Loucy (cell line): Measurements from ENCODE around the gene FANCL.

Experiments
- H2AFZ ChIP-seq: fragments of 200-600 bp; sonication (generic); 2 replicates; pipeline ENCODE4 v1.6.0; 2016; ENCODE audit warnings: antibody characterized with exemption, mild to moderate bottlenecking, low read length, moderate library complexity
- H3F3A ChIP-seq: fragments of 200-600 bp; 2 replicates; pipeline ENCODE4 v1.6.0; 2016; ENCODE audit warnings: antibody characterized with exemption, low read depth, mild to moderate bottlenecking
- H3K27me3 ChIP-seq: fragments of 200-600 bp; sonication (generic); 2 replicates; pipeline ENCODE4 v1.6.1; 2014; ENCODE audit warnings: low read length, mild to moderate bottlenecking; ENCODE audit not compliant: insufficient read depth, poor library complexity, severe bottlenecking
- H3K36me3 ChIP-seq: fragments of 200-600 bp; sonication (generic); 2 replicates; pipeline ENCODE4 v1.6.1; 2016; ENCODE audit warnings: low read length; ENCODE audit not compliant: insufficient read depth
- H3K4me1 ChIP-seq: fragments of 200-600 bp; sonication (generic); 2 replicates; pipeline ENCODE4 v1.5.1; 2014; ENCODE audit warnings: low read length, mild to moderate bottlenecking; ENCODE audit not compliant: insufficient read depth, poor library complexity, severe bottlenecking
- H3K4me2 ChIP-seq: fragments of 200-600 bp; sonication (generic); 2 replicates; pipeline ENCODE4 v1.6.0; 2014; ENCODE audit warnings: antibody characterized with exemption, low read length, low read depth, mild to moderate bottlenecking; ENCODE audit not compliant: poor library complexity, severe bottlenecking
- H3K4me3 ChIP-seq: fragments of 200-600 bp; sonication (generic); 2 replicates; pipeline ENCODE4 v1.5.1; 2014; ENCODE audit warnings: low read length, mild to moderate bottlenecking, mixed read lengths; ENCODE audit not compliant: poor library complexity, severe bottlenecking
- H3K79me2 ChIP-seq: fragments of 200-600 bp; sonication (generic); 2 replicates; pipeline ENCODE4 v1.6.1; 2014; ENCODE audit warnings: low read length; ENCODE audit not compliant: insufficient read depth
- H3K9ac ChIP-seq: fragments of 200-600 bp; sonication (generic); 2 replicates; pipeline ENCODE4 v1.6.0; 2014; ENCODE audit warnings: mild to moderate bottlenecking, low read depth, low read length, moderate library complexity; ENCODE audit not compliant: poor library complexity, severe bottlenecking
- H3K9me2 ChIP-seq: fragments of 200-600 bp; sonication (generic); replicated peaks from 2 replicates; pipeline ENCODE4 v1.6.1; 2016; ENCODE audit warnings: low read depth, low read length, mixed read lengths
- H3K9me3 ChIP-seq: fragments of 200-600 bp; sonication (generic); 2 replicates; pipeline ENCODE4 v1.6.1; 2014; ENCODE audit warnings: mild to moderate bottlenecking, antibody characterized with exemption, low read length, low read depth; ENCODE audit not compliant: insufficient read depth
- H4K20me1 ChIP-seq: fragments of 200-600 bp; sonication (generic); 2 replicates; pipeline ENCODE4 v1.6.0; 2014; ENCODE audit warnings: antibody characterized with exemption, low read length, mild to moderate bottlenecking; ENCODE audit not compliant: insufficient read depth, poor library complexity, severe bottlenecking
- EZH2phosphoT487 ChIP-seq: fragments of 200-600 bp; IDR thresholded peaks from 2 replicates; pipeline ENCODE4 v1.6.1; 2018; ENCODE audit warnings: antibody characterized with exemption, mild to moderate bottlenecking, moderate library complexity, borderline replicate concordance
- TF ChIP-seq, protein P1 (sequence below): fragments of 200-600 bp; sonication (generic); conservative IDR thresholded peaks from 2 replicates; pipeline ENCODE4 v1.5.1; 2014; ENCODE audit warnings: mild to moderate bottlenecking, antibody characterized with exemption, low read length

FANCL gene

DNA sequence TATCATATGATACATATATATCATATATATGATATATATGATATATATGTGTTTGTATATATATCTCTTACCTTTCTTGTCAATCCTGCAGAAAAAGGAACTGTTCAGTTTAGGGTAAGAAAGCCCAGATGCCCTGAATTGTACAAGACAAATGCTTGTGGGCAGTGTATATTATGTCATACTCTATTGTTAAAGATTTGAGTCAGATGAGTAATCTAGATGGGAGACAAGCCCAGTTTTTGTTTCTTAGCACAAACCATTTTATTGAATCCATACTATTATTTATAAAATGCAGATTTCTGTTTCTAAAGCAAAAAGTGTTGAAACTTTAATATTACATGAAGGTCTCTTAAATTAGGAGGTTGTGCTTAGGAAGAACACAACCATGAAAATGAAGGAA lies 103.9 kb downstream of the FANCL start:
- H3K9me3 ChIP-seq = no peaks in the 10 kb centered on the region
- no peaks in the 10 kb centered on the region for H3K79me2 ChIP-seq
- no peaks in the 10 kb centered on the region for H3F3A ChIP-seq
- no peak overlapping the region for H3K4me3 ChIP-seq
- H3K9ac ChIP-seq = no peak overlapping the region
- H3K27me3 ChIP-seq = no peaks in the 10 kb centered on the region
- no peak overlapping the region for H2AFZ ChIP-seq
- TF ChIP-seq, protein P1, sequence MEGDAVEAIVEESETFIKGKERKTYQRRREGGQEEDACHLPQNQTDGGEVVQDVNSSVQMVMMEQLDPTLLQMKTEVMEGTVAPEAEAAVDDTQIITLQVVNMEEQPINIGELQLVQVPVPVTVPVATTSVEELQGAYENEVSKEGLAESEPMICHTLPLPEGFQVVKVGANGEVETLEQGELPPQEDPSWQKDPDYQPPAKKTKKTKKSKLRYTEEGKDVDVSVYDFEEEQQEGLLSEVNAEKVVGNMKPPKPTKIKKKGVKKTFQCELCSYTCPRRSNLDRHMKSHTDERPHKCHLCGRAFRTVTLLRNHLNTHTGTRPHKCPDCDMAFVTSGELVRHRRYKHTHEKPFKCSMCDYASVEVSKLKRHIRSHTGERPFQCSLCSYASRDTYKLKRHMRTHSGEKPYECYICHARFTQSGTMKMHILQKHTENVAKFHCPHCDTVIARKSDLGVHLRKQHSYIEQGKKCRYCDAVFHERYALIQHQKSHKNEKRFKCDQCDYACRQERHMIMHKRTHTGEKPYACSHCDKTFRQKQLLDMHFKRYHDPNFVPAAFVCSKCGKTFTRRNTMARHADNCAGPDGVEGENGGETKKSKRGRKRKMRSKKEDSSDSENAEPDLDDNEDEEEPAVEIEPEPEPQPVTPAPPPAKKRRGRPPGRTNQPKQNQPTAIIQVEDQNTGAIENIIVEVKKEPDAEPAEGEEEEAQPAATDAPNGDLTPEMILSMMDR = no peak
- TF ChIP-seq EZH2phosphoT487 = no peak
- H4K20me1 ChIP-seq = no peaks in the 10 kb centered on the region
- H3K9me2 ChIP-seq = no peaks in the 10 kb centered on the region
- H3K4me1 ChIP-seq = no peaks in the 10 kb centered on the region
- peaks cover 10% of the 10 kb centered on the region; the same call in 1 of the 2 replicates for H3K36me3 ChIP-seq
- no peak overlapping the region for H3K4me2 ChIP-seq

DNA sequence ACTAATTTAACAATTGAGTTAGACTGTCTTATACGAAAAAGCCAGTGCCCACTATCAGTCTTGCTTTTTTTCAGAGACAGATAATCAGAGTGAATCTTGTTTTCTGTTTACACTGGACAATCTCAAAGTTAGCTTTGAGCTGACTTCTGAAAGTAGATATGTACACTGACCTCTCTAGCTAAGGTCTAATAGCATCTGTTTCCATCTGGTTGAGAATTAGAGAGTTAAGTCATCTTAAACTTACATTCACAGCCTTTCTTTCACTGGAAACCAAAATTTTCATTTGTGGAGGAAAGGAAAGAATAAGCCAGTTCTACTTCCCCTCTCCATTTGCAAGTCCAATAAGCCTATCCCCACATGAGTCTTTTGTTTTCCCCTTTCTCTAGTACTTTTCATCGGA lies 105.3 kb downstream of the FANCL start:
- Histone ChIP-seq H3K4me2 (no peak overlapping the region), H3K9me3 (no peaks in the 10 kb centered on the region), H3K36me3 (peaks cover 17% of the 10 kb centered on the region; the same call in 1 of the 2 replicates), H3K27me3 (no peaks in the 10 kb centered on the region), H2AFZ (no peak overlapping the region), H3K4me1 (no peaks in the 10 kb centered on the region), H3K79me2 (no peaks in the 10 kb centered on the region), H3K9me2 (no peaks in the 10 kb centered on the region), H3F3A (no peaks in the 10 kb centered on the region), H4K20me1 (no peaks in the 10 kb centered on the region), H3K9ac (no peak overlapping the region), H3K4me3 (no peak overlapping the region)
- TF ChIP-seq, protein P1 = no peak
- no peak for TF ChIP-seq EZH2phosphoT487

DNA sequence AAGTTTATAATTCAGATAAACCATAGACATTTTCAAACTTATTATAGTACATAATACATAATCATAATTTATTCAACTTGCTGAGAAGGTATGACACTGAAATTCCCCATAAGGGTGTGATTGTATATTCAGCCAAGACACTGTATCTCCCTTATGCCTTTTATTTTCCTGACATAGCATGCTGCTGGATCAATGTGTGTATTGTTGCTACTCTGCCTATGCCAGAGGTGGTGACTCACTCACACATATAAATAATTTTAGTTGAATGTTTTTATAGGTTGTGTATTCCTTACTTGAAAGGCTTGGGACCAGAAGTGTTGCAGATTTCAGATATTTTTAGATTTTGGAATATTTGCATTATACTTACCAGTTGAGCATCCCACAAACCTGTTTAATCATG lies 107.7 kb downstream of the FANCL start:
- Histone ChIP-seq H3F3A (no peaks in the 10 kb centered on the region), H3K9me2 (no peaks in the 10 kb centered on the region), H4K20me1 (no peaks in the 10 kb centered on the region), H3K4me1 (no peaks in the 10 kb centered on the region), H3K9ac (no peak overlapping the region), H2AFZ (no peak overlapping the region), H3K36me3 (peaks cover 17% of the 10 kb centered on the region; the same call in 1 of the 2 replicates), H3K79me2 (no peaks in the 10 kb centered on the region), H3K4me2 (no peak overlapping the region), H3K27me3 (no peaks in the 10 kb centered on the region), H3K4me3 (no peak overlapping the region), H3K9me3 (no peaks in the 10 kb centered on the region)
- no peak for TF ChIP-seq EZH2phosphoT487
- TF ChIP-seq, protein P1 = no peak
